Liver (tissue), 3 donors: ENCODE results near the gene EGF.

Experiments
- CTCF ChIP-seq: fragments of 150-350 bp; IDR thresholded peaks from 2 replicates; pipeline ENCODE4 v1.5.1; 2017; ENCODE audit warnings: improper control_type of control experiment, low read depth, low read length; ENCODE audit not compliant: missing input control
- FOXA1 ChIP-seq: IDR thresholded peaks from 2 replicates; pipeline ENCODE4 v1.6.1; 2016; ENCODE audit warnings: antibody characterized with exemption
- TF ChIP-seq, protein P1 (sequence below): IDR thresholded peaks from 2 replicates; pipeline ENCODE4 v1.6.1; 2016; ENCODE audit warnings: antibody characterized with exemption
- TF ChIP-seq, protein P2 (sequence below): IDR thresholded peaks from 2 replicates; pipeline ENCODE4 v1.6.1; 2016; ENCODE audit warnings: antibody characterized with exemption
- donor health status: healthy.
- donor health status: healthy.

- TF ChIP-seq CTCF = no peak
- TF ChIP-seq, protein P1, sequence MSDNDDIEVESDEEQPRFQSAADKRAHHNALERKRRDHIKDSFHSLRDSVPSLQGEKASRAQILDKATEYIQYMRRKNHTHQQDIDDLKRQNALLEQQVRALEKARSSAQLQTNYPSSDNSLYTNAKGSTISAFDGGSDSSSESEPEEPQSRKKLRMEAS = no peak
- no peak for TF ChIP-seq FOXA1
- TF ChIP-seq, protein P2, sequence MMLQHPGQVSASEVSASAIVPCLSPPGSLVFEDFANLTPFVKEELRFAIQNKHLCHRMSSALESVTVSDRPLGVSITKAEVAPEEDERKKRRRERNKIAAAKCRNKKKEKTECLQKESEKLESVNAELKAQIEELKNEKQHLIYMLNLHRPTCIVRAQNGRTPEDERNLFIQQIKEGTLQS = no peak
These were observed 32.4 kb downstream of the EGF start for GRCh38 chr4:109945056-109945455.
